LNCAP (cell line): ENCODE measurements around the gene CLDN3.

Experiments
- CTCF ChIP-seq: fragments of 450-650 bp; IDR thresholded peaks from 2 replicates; pipeline ENCODE4 v1.5.1; 2017; ENCODE audit warnings: mild to moderate bottlenecking

Gene CLDN3

GRCh38 chr7:73722785-73723184 lies 47.3 kb downstream of the CLDN3 start:
- TF ChIP-seq CTCF, result no peak

- no peak for TF ChIP-seq CTCF
Measured at GRCh38 chr7:73721377-73721817, 48.7 kb downstream of the CLDN3 start.

- TF ChIP-seq CTCF, result no peak
Measured at GRCh38 chr7:73719806-73720169, 50.3 kb downstream of the CLDN3 start.
